ENCODE measurements around the gene GALNT17. TPM values are rescaled to one million over a fixed set of nuclear protein-coding genes. Genes with fewer than 3 reads are reported as not detected.

GALNT17 gene
- total RNA-seq, 1 experiment from 2014 or later, result not detected

DNA sequence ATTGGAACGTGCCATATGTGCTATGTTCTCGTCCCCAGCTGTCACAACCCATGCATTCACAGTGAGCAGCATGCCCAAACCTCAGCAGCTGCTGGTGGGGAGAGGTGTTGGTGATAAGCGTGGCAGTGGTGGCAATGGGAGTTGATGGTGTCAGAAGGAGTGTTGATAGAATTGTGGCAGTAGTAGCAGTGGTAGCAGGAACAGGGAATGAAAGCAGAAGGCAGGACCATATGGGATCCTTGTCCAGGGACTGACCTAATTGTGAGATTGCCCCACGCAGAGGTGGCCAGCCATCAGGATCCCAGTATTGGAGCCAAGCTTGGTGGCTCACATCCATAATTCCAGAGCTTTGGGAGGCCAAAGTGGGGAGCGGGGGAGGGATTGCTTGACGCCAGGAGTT is 276.3 kb downstream of the GALNT17 start:
- TF ChIP-seq EZH2 (IDR thresholded peaks at IDR 0.05; ENCODE audit: borderline replicate concordance, low read depth, low read length, poor library complexity, severe bottlenecking), result no peak
- TF ChIP-seq, protein P1, sequence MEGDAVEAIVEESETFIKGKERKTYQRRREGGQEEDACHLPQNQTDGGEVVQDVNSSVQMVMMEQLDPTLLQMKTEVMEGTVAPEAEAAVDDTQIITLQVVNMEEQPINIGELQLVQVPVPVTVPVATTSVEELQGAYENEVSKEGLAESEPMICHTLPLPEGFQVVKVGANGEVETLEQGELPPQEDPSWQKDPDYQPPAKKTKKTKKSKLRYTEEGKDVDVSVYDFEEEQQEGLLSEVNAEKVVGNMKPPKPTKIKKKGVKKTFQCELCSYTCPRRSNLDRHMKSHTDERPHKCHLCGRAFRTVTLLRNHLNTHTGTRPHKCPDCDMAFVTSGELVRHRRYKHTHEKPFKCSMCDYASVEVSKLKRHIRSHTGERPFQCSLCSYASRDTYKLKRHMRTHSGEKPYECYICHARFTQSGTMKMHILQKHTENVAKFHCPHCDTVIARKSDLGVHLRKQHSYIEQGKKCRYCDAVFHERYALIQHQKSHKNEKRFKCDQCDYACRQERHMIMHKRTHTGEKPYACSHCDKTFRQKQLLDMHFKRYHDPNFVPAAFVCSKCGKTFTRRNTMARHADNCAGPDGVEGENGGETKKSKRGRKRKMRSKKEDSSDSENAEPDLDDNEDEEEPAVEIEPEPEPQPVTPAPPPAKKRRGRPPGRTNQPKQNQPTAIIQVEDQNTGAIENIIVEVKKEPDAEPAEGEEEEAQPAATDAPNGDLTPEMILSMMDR (conservative IDR thresholded peaks at IDR 0.05; ENCODE audit: low read depth, low read length), result no peak
- H3K4me3 ChIP-seq (ENCODE audit: low read depth, low read length, poor library complexity, severe bottlenecking), result no peak overlapping the region
- POLR2A ChIA-PET (ENCODE audit: low non-redundant PET), result no interaction called here
- H3K4me1 ChIP-seq (ENCODE audit: insufficient read depth, low read length, poor library complexity, severe bottlenecking), result no peaks in the 10 kb centered on the region
- peaks cover 27% of the 10 kb centered on the region for H3K9me3 ChIP-seq (ENCODE audit: low read depth, low read length, poor library complexity, severe bottlenecking)
- CTCF ChIA-PET, result no interaction called here
- H3K27me3 ChIP-seq (replicated peaks; ENCODE audit: insufficient read depth, low read depth, low read length, poor library complexity), result no peaks in the 10 kb centered on the region
- BruUV-seq (replicated peaks), result no TSS peak
- H3K27ac ChIP-seq (ENCODE audit: low read depth, low read length, poor library complexity, severe bottlenecking), result no peak overlapping the region
- no peaks in the 10 kb centered on the region for H3K36me3 ChIP-seq (ENCODE audit: insufficient read depth, low read length, poor library complexity, severe bottlenecking)
- intact Hi-C loops (cut with micrococcal nuclease; ENCODE audit: unreplicated experiment), result no loop called here
- DNase-seq (ENCODE audit: low spot score), result no peak

DNA sequence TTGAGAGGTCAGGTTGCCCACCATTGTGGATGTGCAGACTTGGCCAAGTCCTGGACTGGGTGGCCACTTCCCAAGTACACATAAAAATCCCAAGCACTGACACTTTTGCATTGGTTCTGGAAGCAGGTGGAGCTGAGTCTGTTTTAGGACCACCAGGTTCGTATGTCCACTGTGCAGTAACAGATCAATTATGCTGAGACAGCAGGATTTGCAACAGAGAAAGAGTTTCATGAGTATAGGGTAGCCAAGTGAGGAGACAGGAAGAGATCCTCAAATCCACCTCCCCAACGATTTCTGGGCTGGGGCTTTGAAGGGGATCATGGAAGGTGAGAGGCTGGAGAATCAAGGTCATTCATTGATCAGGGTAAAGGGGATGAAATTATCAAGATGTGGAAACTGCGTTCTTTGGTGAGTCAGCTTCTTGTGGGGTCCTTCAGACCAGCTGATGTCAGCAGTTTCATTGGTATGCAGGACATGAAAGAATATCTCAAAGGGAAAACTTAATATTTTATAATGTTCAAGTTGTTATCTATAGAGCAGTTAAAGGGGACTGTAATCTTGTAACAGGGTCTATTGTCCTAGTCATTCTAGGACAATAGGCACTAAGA is 277.7 kb downstream of the GALNT17 start:
- no TSS peak for BruUV-seq (replicated peaks)
- peaks cover 31% of the 10 kb centered on the region for H3K9me3 ChIP-seq (ENCODE audit: low read depth, low read length, poor library complexity, severe bottlenecking)
- no peaks in the 10 kb centered on the region for H3K27me3 ChIP-seq (replicated peaks; ENCODE audit: insufficient read depth, low read depth, low read length, poor library complexity)
- intact Hi-C loops (cut with micrococcal nuclease; ENCODE audit: unreplicated experiment), result no loop called here
- TF ChIP-seq, protein P1 (conservative IDR thresholded peaks at IDR 0.05; ENCODE audit: low read depth, low read length), result no peak
- no peak for TF ChIP-seq EZH2 (IDR thresholded peaks at IDR 0.05; ENCODE audit: borderline replicate concordance, low read depth, low read length, poor library complexity, severe bottlenecking)
- no peaks in the 10 kb centered on the region for H3K36me3 ChIP-seq (ENCODE audit: insufficient read depth, low read length, poor library complexity, severe bottlenecking)
- CTCF ChIA-PET, result no interaction called here
- POLR2A ChIA-PET (ENCODE audit: low non-redundant PET), result no interaction called here
- no peak overlapping the region for H3K27ac ChIP-seq (ENCODE audit: low read depth, low read length, poor library complexity, severe bottlenecking)
- no peak for DNase-seq (ENCODE audit: low spot score)
- no peaks in the 10 kb centered on the region for H3K4me1 ChIP-seq (ENCODE audit: insufficient read depth, low read length, poor library complexity, severe bottlenecking)
- no peak overlapping the region for H3K4me3 ChIP-seq (ENCODE audit: low read depth, low read length, poor library complexity, severe bottlenecking)

DNA sequence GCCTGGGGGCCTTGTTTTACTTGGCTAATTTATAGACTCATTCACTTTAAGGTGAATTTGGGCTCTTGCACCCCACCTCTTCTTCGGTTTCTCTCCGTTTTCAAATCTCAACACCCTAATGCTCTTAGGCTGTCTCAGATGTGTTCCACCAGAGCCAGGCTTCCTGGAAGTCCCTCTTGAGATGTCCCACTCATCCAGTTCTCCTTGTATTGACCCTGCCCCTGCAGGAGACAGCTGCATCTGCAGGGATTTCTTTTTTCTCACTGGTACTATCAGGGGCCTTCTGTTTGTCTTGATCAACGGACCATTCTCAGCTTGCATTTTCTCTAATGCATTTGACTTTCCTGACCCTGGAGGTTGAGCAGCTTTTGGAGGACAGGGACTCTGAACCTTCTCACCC is 279.5 kb downstream of the GALNT17 start:
- H3K27me3 ChIP-seq (replicated peaks; ENCODE audit: insufficient read depth, low read depth, low read length, poor library complexity), result no peaks in the 10 kb centered on the region
- H3K9me3 ChIP-seq (ENCODE audit: low read depth, low read length, poor library complexity, severe bottlenecking), result peaks cover 33% of the 10 kb centered on the region
- DNase-seq (ENCODE audit: low spot score), result no peak
- intact Hi-C loops (cut with micrococcal nuclease; ENCODE audit: unreplicated experiment), result no loop called here
- H3K27ac ChIP-seq (ENCODE audit: low read depth, low read length, poor library complexity, severe bottlenecking), result no peak overlapping the region
- no peak overlapping the region for H3K4me3 ChIP-seq (ENCODE audit: low read depth, low read length, poor library complexity, severe bottlenecking)
- no peaks in the 10 kb centered on the region for H3K36me3 ChIP-seq (ENCODE audit: insufficient read depth, low read length, poor library complexity, severe bottlenecking)
- BruUV-seq (replicated peaks), result no TSS peak
- H3K4me1 ChIP-seq (ENCODE audit: insufficient read depth, low read length, poor library complexity, severe bottlenecking), result no peaks in the 10 kb centered on the region
- ChIA-PET POLR2A (ENCODE audit: low non-redundant PET) (no interaction called here), CTCF (no interaction called here)
- no peak for TF ChIP-seq EZH2 (IDR thresholded peaks at IDR 0.05; ENCODE audit: borderline replicate concordance, low read depth, low read length, poor library complexity, severe bottlenecking)
- TF ChIP-seq, protein P1 (conservative IDR thresholded peaks at IDR 0.05; ENCODE audit: low read depth, low read length), result no peak

All from A673 (cell line).